IMR-90 (cell line): ENCODE data around the gene ZNF492. TPM values are rescaled to one million over a fixed set of nuclear protein-coding genes. Genes with fewer than 3 reads are reported as not detected.
"Not testable (repeated sequence)": the region's sequence is repeated elsewhere in the genome, so short reads cannot be mapped to it uniquely, and the experiment has no call there.

Experiments
- ATAC-seq: fragments of 200-7000 bp; cut with Tn5 transposase; 2 replicates; pipeline ENCODE4 v1.9.1; 2020; ENCODE audit warnings: low read depth, mild to moderate bottlenecking, moderate library complexity
- Bru-seq: library from RNA; stranded (reverse); fragments of 400-500 nt; gene quantifications from one replicate; lab custom pipeline; 2021; lab: Mats Ljungman, UMichigan
- BruChase-seq, 2 experiments: library from RNA; stranded (reverse); fragments of 400-500 nt; gene quantifications; one replicate each; lab custom pipeline; 2021; lab: Mats Ljungman, UMichigan
- BruUV-seq: library from RNA; stranded (reverse); fragments of 400-500 nt; replicated peaks from 2 replicates; lab custom pipeline; 2021; lab: Mats Ljungman, UMichigan
- CTCF ChIA-PET: fragments of 300-600 bp; formaldehyde crosslinking; extraction: SDS; loops from one replicate; lab custom pipeline; 2021; ENCODE audit warnings: antibody characterized with exemption; lab: Yijun Ruan, JAX
- POLR2A ChIA-PET: fragments of 300-600 bp; sonication (Branson Sonifier 250); formaldehyde crosslinking; loops from one replicate; lab custom pipeline; 2022; ENCODE audit warnings: antibody characterized with exemption; ENCODE audit not compliant: unreplicated experiment; lab: Charles Lee
- DNase-seq: peaks from one replicate; pipeline ENCODE4 v3.0.0; 2013
- H2AFZ ChIP-seq: replicated peaks from 2 replicates; pipeline ENCODE3; 2013; ENCODE audit warnings: low read length, mild to moderate bottlenecking; ENCODE audit not compliant: poor library complexity
- H2AK5ac ChIP-seq: 2 replicates; pipeline ENCODE4 v1.6.1; 2013; ENCODE audit warnings: low read depth, low read length, inconsistent platforms
- H2AK9ac ChIP-seq: replicated peaks from 2 replicates; pipeline ENCODE3; 2013; ENCODE audit warnings: mild to moderate bottlenecking, low read depth, low read length, moderate library complexity; ENCODE audit not compliant: poor library complexity
- H2BK120ac ChIP-seq: 2 replicates; pipeline ENCODE4 v1.6.1; 2013; ENCODE audit warnings: low read depth, low read length, inconsistent platforms
- H2BK15ac ChIP-seq: 3 replicates; pipeline ENCODE4 v1.6.1; 2013; ENCODE audit warnings: low read depth, low read length, inconsistent platforms
- H2BK20ac ChIP-seq: 2 replicates; pipeline ENCODE4 v1.6.1; 2013; ENCODE audit warnings: low read depth, mild to moderate bottlenecking, inconsistent platforms, low read length, moderate library complexity
- H2BK5ac ChIP-seq: 2 replicates; pipeline ENCODE4 v1.6.1; 2013; ENCODE audit warnings: mild to moderate bottlenecking, low read depth, low read length, inconsistent platforms; ENCODE audit not compliant: poor library complexity, severe bottlenecking
- H3K14ac ChIP-seq: replicated peaks from 2 replicates; pipeline ENCODE4 v1.6.1; 2013; ENCODE audit warnings: low read depth, low read length, inconsistent platforms
- H3K18ac ChIP-seq: 2 replicates; pipeline ENCODE4 v1.6.1; 2013; ENCODE audit warnings: low read depth, low read length, control low read depth
- H3K23ac ChIP-seq: 2 replicates; pipeline ENCODE4 v1.6.1; 2013; ENCODE audit warnings: low read depth, low read length, inconsistent platforms
- H3K27ac ChIP-seq: 2 replicates; pipeline ENCODE4 v1.5.1; 2013; ENCODE audit warnings: mild to moderate bottlenecking, control low read depth, low read length; ENCODE audit not compliant: insufficient read depth
- H3K27me3 ChIP-seq: 2 replicates; pipeline ENCODE4 v1.6.1; 2013; ENCODE audit warnings: low read length; ENCODE audit not compliant: control insufficient read depth, insufficient read depth
- H3K36me3 ChIP-seq: 2 replicates; pipeline ENCODE4 v1.6.1; 2013; ENCODE audit warnings: low read length, mixed read lengths; ENCODE audit not compliant: control insufficient read depth, insufficient read depth
- H3K4ac ChIP-seq: 2 replicates; pipeline ENCODE4 v1.6.1; 2013; ENCODE audit warnings: low read depth, low read length, inconsistent platforms
- H3K4me1 ChIP-seq: 2 replicates; pipeline ENCODE4 v1.6.1; 2013; ENCODE audit warnings: low read length, mixed read lengths; ENCODE audit not compliant: control insufficient read depth, insufficient read depth
- H3K4me2 ChIP-seq: 2 replicates; pipeline ENCODE4 v1.6.1; 2013; ENCODE audit warnings: low read depth, mild to moderate bottlenecking, control low read depth, low read length, moderate library complexity
- H3K4me3 ChIP-seq: 2 replicates; pipeline ENCODE4 v1.5.1; 2013; ENCODE audit warnings: low read depth, mild to moderate bottlenecking, control low read depth, low read length, moderate library complexity; ENCODE audit not compliant: insufficient read depth
- H3K56ac ChIP-seq: 2 replicates; pipeline ENCODE4 v1.6.1; 2013; ENCODE audit warnings: low read length, inconsistent platforms; ENCODE audit not compliant: insufficient read depth; ENCODE audit errors: extremely low read depth
- H3K79me1 ChIP-seq, 2 experiments: 2 replicates each; pipeline ENCODE4 v1.6.1; 2013; ENCODE audit warnings: low read length in 2 of 2, inconsistent platforms in 1 of 2, low read depth in 1 of 2
- H3K9ac ChIP-seq: 2 replicates; pipeline ENCODE4 v1.6.1; 2013; ENCODE audit warnings: low read depth, low read length, control low read depth
- H3K9me1 ChIP-seq: 2 replicates; pipeline ENCODE4 v1.6.1; 2013; ENCODE audit warnings: low read length, inconsistent platforms; ENCODE audit not compliant: insufficient read depth
- H3K9me3 ChIP-seq: 2 replicates; pipeline ENCODE4 v1.6.1; 2013; ENCODE audit warnings: low read length; ENCODE audit not compliant: control insufficient read depth, insufficient read depth
- H4K20me1 ChIP-seq: 2 replicates; pipeline ENCODE4 v1.6.1; 2013; ENCODE audit warnings: low read length, inconsistent platforms; ENCODE audit not compliant: insufficient read depth
- H4K5ac ChIP-seq: 2 replicates; pipeline ENCODE4 v1.6.1; 2013; ENCODE audit warnings: mild to moderate bottlenecking, low read depth, low read length, control low read depth
- H4K8ac ChIP-seq, 2 experiments: 2 replicates each; pipeline ENCODE4 v1.6.1; 2013; ENCODE audit warnings: low read depth in 2 of 2, low read length in 2 of 2, control low read depth in 1 of 2, inconsistent platforms in 1 of 2
- H4K91ac ChIP-seq: 2 replicates; pipeline ENCODE4 v1.6.1; 2013; ENCODE audit warnings: low read depth, low read length, inconsistent platforms; ENCODE audit not compliant: insufficient read depth
- WGBS, 2 experiments: methylation state at CpG; one replicate each; pipeline versions ENCODE4 v1.1.5 to v1.1.7; 2013; ENCODE audit warnings: missing lambda C conversion rate in 2 of 2; ENCODE audit not compliant: insufficient read length in 1 of 2; ENCODE audit errors: extremely low coverage in 2 of 2; 5-methylcytosine and 5-hydroxymethylcytosine counted together
- dilution Hi-C: fragments of 300-500 bp; cut with HindIII; formaldehyde crosslinking; loops from one replicate; pipeline ENCODE4 v1.14.3; 2018; ENCODE audit warnings: low sequenced_read_pairs; ENCODE audit not compliant: unreplicated experiment
- in situ Hi-C: fragments of 300-500 bp; cut with MboI; formaldehyde crosslinking; loops from 3 replicates; pipeline ENCODE4 v1.14.3; 2019; ENCODE audit warnings: low sequenced_read_pairs, inconsistent platforms, mixed read lengths
- intact Hi-C: fragments of 100-400 bp; cut with micrococcal nuclease; formaldehyde crosslinking; loops from 2 replicates; pipeline ENCODE4 v1.10.0; 2022
- long read RNA-seq: library from polyadenylated mRNA; unstranded; transcript quantifications from one replicate; pipeline ENCODE4 v2.0.0, GENCODE V29; 2021; ENCODE audit not compliant: unreplicated experiment
- polyA plus RNA-seq, 3 experiments: library from polyadenylated mRNA; depleted of rRNA; stranded (reverse); fragments of >200 nt; gene quantifications; 2 replicates each; pipeline ENCODE4 v1.2.3, GENCODE V29; 2012; ENCODE audit warnings: low replicate concordance in 1 of 3
- total RNA-seq: library from RNA; depleted of rRNA; stranded (reverse); fragments of >200 nt; gene quantifications from 2 replicates; pipeline ENCODE4 v1.2.3, GENCODE V29; 2012; rRNA removed

The ZNF492 gene
- total RNA-seq (1.3 and 1.4 TPM in 2 replicates), polyA plus RNA-seq (2012; rRNA removed) (0.14 and 0.19 TPM in 2 replicates), Bru-seq, nascent RNA (percentile 34 among the genes with signal in this experiment), BruChase-seq, experiment 1, labeled RNA remaining after a 6-hour chase (percentile 29 among the genes with signal in this experiment), BruChase-seq, experiment 2, labeled RNA remaining after a 2-hour chase (percentile 31 among the genes with signal in this experiment)
- polyA plus RNA-seq (2012; cell fraction: cytosol; rRNA removed): 0.03 and 0.08 TPM in 2 replicates
- polyA plus RNA-seq (2012; cell fraction: nucleus; rRNA removed; ENCODE audit: low replicate concordance): 0.03 and 0.16 TPM in 2 replicates
- long read RNA-seq, partial matches to known transcripts: 0 of 1 reads
- long read RNA-seq, other reads (novel, unspliced or antisense): 1 of 1 reads

DNA sequence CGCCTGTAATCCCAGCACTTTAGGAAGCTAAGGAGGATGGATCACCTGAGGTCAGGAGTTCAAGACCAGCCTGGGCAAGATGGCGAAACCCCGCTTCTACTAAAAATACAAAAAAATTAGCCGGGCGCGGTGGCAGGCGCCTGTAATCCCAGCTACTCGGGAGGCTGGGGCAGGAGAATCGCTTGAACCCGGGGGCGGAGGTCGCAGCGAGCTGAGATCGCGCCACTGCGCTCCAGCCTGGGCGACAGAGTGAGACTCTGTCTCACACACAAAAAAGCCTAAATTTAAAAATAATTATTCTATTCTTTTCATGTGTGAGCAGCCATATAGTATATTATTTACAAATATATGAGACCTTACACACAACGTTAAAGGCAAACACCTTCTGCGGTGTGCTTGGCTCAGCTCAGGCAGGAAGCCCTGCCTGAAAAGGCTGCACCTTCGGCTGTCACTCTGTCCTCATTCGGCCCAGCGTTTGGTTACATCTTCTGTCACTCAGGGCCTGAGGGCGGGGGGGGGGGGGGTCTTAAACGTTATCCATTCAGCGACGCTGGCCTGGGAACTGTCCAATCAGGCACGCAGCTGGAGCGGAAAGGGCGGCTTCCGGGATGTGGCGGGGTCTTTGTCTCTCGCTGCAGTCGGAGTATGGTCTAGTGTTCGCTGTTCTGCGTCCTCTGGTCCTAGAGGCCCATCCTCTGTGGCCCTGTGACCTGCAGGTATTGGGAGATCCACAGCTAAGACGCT is at the start of gene ZNF492:
TSS of gene ZNF492 (plus strand) at position 619 of the 744 bp plus-strand sequence. CDS start 19,076 bp downstream, outside the sequence.
- Histone ChIP-seq H2AFZ (peak within 1 kb of the TSS; percentile 90), H3K4me2 (peak within 1 kb of the TSS; percentile 67), H4K8ac (peak within 1 kb of the TSS; percentile 63 to 65; a peak in 3 of 4 replicates), H4K5ac (peak within 1 kb of the TSS; percentile 51; the same call in 1 of the 2 replicates), H3K9ac (peak within 1 kb of the TSS; percentile 21), H3K4me3 (peak within 1 kb of the TSS; percentile 89)
- ATAC-seq: peak; percentile 98
- in situ Hi-C loops, intact Hi-C loops, H3K56ac ChIP-seq, H4K91ac ChIP-seq, CTCF ChIA-PET, H3K9me1 ChIP-seq, H3K18ac ChIP-seq, H3K79me1 ChIP-seq, BruUV-seq, H2BK120ac ChIP-seq, H3K23ac ChIP-seq, H3K9me3 ChIP-seq, H2AK5ac ChIP-seq, H3K36me3 ChIP-seq, POLR2A ChIA-PET, H2BK5ac ChIP-seq, H4K20me1 ChIP-seq, H2BK20ac ChIP-seq, H2BK15ac ChIP-seq, dilution Hi-C loops, H3K4me1 ChIP-seq, H3K27me3 ChIP-seq, H3K4ac ChIP-seq, H3K27ac ChIP-seq, H3K14ac ChIP-seq, H2AK9ac ChIP-seq: not testable (repeated sequence)
- peak; percentile 88 for DNase-seq
- 3% methylated on average over 13 of the region's 36 CpGs; no CpG with 5 or more reads in 1 of the 2 experiments for WGBS, 2 experiments
